ENCODE measurements around the gene SEL1L3.

DNA sequence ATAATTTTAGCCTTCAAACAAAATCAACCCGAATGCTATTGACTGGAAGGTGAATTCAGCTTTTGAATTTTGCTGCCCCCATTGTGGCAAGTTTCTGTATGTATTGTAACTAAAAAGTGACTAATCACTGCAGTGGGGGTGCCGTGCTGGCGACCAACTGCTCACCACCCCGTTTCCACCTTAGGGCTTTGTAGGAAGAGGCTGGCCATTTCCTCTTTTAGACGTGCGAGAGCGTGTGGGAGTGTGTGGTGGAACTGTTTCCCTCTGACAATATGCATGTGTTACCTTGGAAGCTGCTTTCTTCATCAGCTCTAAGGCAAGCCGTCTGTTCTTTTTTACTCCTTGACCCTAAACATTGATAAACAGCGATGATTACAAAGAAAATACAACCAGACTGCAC is 78.8 kb downstream of the SEL1L3 start:
- no peak for TF ChIP-seq POLR2A (IDR thresholded peaks at IDR 0.05)
- TF ChIP-seq, protein P1, sequence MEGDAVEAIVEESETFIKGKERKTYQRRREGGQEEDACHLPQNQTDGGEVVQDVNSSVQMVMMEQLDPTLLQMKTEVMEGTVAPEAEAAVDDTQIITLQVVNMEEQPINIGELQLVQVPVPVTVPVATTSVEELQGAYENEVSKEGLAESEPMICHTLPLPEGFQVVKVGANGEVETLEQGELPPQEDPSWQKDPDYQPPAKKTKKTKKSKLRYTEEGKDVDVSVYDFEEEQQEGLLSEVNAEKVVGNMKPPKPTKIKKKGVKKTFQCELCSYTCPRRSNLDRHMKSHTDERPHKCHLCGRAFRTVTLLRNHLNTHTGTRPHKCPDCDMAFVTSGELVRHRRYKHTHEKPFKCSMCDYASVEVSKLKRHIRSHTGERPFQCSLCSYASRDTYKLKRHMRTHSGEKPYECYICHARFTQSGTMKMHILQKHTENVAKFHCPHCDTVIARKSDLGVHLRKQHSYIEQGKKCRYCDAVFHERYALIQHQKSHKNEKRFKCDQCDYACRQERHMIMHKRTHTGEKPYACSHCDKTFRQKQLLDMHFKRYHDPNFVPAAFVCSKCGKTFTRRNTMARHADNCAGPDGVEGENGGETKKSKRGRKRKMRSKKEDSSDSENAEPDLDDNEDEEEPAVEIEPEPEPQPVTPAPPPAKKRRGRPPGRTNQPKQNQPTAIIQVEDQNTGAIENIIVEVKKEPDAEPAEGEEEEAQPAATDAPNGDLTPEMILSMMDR (IDR thresholded peaks at IDR 0.05) = no peak
